ENCODE measurements around the gene SCG5.

The SCG5 gene

GRCh38 chr15:32674681-32675080, 33.2 kb downstream of the SCG5 start:
- TF ChIP-seq FOXP2 (optimal IDR thresholded peaks at IDR 0.05; ENCODE audit: borderline replicate concordance, extremely low read depth, extremely low read length, insufficient read depth) (no peak), POLR2AphosphoS5 (IDR thresholded peaks at IDR 0.05; ENCODE audit: low read depth, low read length) (no peak), SIN3A (IDR thresholded peaks at IDR 0.05; ENCODE audit: borderline replicate concordance, insufficient read depth, low read length) (no peak), REST (IDR thresholded peaks at IDR 0.05; ENCODE audit: insufficient read depth in 1 of 2, low read depth in 2 of 2, low read length in 2 of 2) (no peak), TAF1 (IDR thresholded peaks at IDR 0.05; ENCODE audit: borderline replicate concordance, insufficient read depth, low read length) (no peak)

- TF ChIP-seq SIN3A (IDR thresholded peaks at IDR 0.05; ENCODE audit: borderline replicate concordance, insufficient read depth, low read length) = no peak
- no peak for TF ChIP-seq POLR2AphosphoS5 (IDR thresholded peaks at IDR 0.05; ENCODE audit: low read depth, low read length)
- no peak for TF ChIP-seq FOXP2 (optimal IDR thresholded peaks at IDR 0.05; ENCODE audit: borderline replicate concordance, extremely low read depth, extremely low read length, insufficient read depth)
- no peak for TF ChIP-seq REST (IDR thresholded peaks at IDR 0.05; ENCODE audit: insufficient read depth in 1 of 2, low read depth in 2 of 2, low read length in 2 of 2)
- no peak for TF ChIP-seq TAF1 (IDR thresholded peaks at IDR 0.05; ENCODE audit: borderline replicate concordance, insufficient read depth, low read length)
Measured at GRCh38 chr15:32675466-32675865, 34.0 kb downstream of the SCG5 start.

- no peak for TF ChIP-seq POLR2AphosphoS5 (IDR thresholded peaks at IDR 0.05; ENCODE audit: low read depth, low read length)
- TF ChIP-seq TAF1 (IDR thresholded peaks at IDR 0.05; ENCODE audit: borderline replicate concordance, insufficient read depth, low read length) = no peak
- no peak for TF ChIP-seq FOXP2 (optimal IDR thresholded peaks at IDR 0.05; ENCODE audit: borderline replicate concordance, extremely low read depth, extremely low read length, insufficient read depth)
- TF ChIP-seq REST (IDR thresholded peaks at IDR 0.05; ENCODE audit: insufficient read depth in 1 of 2, low read depth in 2 of 2, low read length in 2 of 2) = no peak
- TF ChIP-seq SIN3A (IDR thresholded peaks at IDR 0.05; ENCODE audit: borderline replicate concordance, insufficient read depth, low read length) = no peak
Measured at GRCh38 chr15:32676169-32676568, 34.7 kb downstream of the SCG5 start.

- peak in 1 of 2 experiments; percentile 63; a peak in 2 of 4 replicates for TF ChIP-seq REST (IDR thresholded peaks at IDR 0.05; ENCODE audit: insufficient read depth in 1 of 2, low read depth in 2 of 2, low read length in 2 of 2)
- peak; percentile 59 for TF ChIP-seq POLR2AphosphoS5 (IDR thresholded peaks at IDR 0.05; ENCODE audit: low read depth, low read length)
- no peak for TF ChIP-seq FOXP2 (optimal IDR thresholded peaks at IDR 0.05; ENCODE audit: borderline replicate concordance, extremely low read depth, extremely low read length, insufficient read depth)
- no peak for TF ChIP-seq TAF1 (IDR thresholded peaks at IDR 0.05; ENCODE audit: borderline replicate concordance, insufficient read depth, low read length)
- peak; percentile 97; the same call in 1 of the 2 replicates for TF ChIP-seq SIN3A (IDR thresholded peaks at IDR 0.05; ENCODE audit: borderline replicate concordance, insufficient read depth, low read length)
Measured at GRCh38 chr15:32677238-32677750, 35.8 kb downstream of the SCG5 start.
